HG03571 (cell line): ENCODE measurements around the gene PIP5KL1.
"Not testable (repeated sequence)": the region's sequence is repeated elsewhere in the genome, so short reads cannot be mapped to it uniquely, and the experiment has no call there.

Experiments used
- ATAC-seq: cut with Tn5 transposase; IDR thresholded peaks from one replicate; pipeline ENCODE4 v1.9.1; 2021; ENCODE audit not compliant: unreplicated experiment

Gene PIP5KL1

GRCh38 chr9:127896395-127897192 is 34.0 kb downstream of the PIP5KL1 start:
- no peak for ATAC-seq

DNA sequence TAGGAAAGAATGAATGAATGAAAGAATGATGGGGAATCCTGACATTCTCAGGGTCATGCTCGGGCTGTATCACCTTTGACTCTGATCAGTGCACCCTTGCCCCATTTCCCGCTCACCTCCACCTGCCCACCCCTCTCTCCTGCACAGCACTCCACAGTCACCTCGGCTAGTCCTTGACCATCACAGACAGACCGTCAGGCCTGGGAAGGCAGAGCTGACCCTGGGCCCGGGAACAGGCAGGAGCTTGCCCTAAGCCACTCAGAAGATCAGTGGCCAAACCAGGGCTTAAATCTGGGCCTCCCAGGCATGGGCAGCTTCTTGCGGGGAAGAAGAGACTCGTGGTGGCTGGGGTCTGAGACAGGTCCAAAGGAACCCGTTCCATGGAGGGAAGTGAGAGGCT is 34.8 kb downstream of the PIP5KL1 start:
- ATAC-seq, result no peak

GRCh38 chr9:127893392-127893791 is 37.2 kb downstream of the PIP5KL1 start:
- no peak for ATAC-seq

DNA sequence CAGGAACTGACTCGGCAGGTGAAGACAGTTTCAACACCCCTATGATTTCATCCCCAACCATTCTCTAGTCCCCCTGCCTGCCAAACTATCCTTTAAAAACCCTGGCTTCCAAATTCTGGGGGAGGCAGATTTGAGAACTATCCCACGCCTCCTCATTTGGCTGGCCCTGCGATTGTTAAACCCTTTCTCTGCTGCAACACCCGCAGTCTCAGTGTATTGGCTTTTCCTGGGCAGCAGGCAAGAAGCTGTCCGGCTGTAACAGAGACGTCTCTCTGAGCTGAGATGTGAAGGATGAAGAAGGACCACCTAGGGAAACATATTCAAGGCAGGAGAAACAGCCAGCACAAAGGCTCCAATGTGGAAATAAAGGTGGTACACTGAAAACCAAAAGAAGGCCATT is 37.7 kb downstream of the PIP5KL1 start:
- no peak for ATAC-seq

GRCh38 chr9:127890053-127890452 is 40.5 kb downstream of the PIP5KL1 start:
- no peak for ATAC-seq

GRCh38 chr9:127887792-127888191 is 42.8 kb downstream of the PIP5KL1 start:
- ATAC-seq, result no peak

DNA sequence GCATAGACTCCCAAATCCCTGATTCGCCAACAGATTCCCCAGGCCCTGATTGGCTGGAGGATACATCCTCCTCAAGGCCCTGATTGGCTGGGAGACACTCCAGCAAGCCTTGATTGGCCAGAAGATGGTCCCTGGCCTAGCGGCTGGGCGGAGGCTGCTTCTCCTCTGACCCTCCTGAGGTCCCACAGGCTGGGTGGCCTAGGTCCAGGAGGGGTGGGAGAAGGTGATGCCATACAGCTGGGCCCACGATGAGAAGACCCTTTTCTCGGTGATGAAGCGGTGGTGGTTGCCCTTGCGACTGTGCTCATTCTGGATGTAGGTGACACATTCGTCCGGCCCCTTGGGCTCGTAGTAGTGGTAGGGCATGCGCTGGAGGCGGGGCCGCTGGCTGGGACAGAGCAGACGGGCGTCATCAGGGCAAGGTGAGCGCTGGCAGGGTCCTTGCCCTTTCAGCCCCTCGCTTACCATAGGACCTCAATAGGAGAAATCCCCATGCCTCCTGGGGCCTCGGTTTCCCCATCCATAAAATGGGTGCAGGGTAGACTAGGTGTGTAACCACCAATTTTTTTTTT is 44.1 kb downstream of the PIP5KL1 start:
- ATAC-seq, result no peak

- ATAC-seq, result no peak
Observed at GRCh38 chr9:127885508-127886281, 44.9 kb downstream of the PIP5KL1 start.

DNA sequence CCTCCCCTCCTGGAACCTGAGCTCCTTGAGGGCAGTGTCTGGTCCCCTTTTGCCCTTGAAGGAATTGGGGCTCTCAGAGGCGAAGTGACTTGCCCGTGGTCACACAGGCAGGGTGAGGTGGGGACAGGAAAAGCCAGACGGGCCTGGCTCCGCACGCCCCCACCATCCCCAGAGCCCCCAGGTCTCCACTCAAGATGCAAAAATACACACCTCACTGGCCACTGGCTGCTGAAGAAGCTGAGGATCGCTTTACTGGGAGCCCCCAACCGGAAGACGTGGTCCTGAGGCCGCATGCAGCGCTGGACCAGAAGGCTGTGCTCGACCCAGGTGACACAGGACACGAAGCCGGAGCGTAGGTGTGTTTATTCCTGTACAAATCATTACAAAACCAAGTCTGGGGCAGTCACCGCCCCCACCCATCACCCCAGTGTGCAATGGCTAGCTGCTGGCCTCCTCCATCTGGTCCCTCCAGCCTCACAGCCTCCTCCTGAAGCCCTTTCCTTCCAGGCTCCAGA is 45.5 kb downstream of the PIP5KL1 start:
- ATAC-seq, result no peak

DNA sequence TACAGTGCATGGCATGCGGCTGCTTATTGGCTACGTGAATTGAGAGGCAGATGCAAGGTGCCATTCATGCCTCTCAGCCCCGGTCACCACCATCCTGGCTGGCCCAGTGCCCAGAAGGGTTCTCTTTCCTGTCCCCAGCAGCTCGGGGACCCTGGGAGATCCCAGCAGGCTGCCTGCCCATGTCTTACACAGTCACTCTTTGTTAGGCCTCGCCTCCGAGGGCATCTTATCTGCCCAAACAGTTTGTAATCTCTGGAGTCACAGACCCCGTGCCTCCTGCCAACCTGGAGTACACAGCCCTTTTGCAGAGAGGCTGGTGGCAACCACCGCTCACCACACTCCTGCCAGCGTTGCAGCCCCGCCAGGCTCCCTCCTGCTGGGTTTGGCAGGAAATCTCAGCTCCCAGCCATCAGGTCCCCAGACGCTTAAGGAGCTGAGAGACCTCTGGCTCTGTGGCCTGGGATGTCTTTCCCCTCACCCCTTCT is 46.1 kb downstream of the PIP5KL1 start:
- no peak for ATAC-seq

DNA sequence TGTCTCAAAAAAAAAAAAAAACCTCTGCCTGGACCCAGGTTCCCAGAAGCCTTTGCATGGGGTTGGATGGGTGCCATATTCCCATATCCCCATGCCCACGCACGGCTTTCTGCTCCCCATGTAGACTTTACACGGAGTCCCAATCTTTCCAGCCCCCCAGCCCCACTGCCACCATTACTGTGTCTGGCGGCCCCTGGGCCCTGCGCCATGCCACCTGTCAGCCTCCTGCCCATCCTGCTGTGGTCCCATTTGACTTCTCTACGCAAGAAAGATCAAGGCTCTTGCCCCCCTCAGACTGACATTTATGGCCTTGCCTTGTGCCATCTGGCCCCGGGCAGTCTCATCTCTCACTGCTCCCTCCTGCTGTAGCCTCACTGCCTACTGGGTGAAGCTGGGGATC is 46.6 kb downstream of the PIP5KL1 start:
- ATAC-seq, result no peak

- not testable (repeated sequence) for ATAC-seq
Observed at GRCh38 chr9:127881715-127882114, 48.9 kb downstream of the PIP5KL1 start.

GRCh38 chr9:127880143-127880542 is 50.4 kb downstream of the PIP5KL1 start:
- no peak for ATAC-seq

DNA sequence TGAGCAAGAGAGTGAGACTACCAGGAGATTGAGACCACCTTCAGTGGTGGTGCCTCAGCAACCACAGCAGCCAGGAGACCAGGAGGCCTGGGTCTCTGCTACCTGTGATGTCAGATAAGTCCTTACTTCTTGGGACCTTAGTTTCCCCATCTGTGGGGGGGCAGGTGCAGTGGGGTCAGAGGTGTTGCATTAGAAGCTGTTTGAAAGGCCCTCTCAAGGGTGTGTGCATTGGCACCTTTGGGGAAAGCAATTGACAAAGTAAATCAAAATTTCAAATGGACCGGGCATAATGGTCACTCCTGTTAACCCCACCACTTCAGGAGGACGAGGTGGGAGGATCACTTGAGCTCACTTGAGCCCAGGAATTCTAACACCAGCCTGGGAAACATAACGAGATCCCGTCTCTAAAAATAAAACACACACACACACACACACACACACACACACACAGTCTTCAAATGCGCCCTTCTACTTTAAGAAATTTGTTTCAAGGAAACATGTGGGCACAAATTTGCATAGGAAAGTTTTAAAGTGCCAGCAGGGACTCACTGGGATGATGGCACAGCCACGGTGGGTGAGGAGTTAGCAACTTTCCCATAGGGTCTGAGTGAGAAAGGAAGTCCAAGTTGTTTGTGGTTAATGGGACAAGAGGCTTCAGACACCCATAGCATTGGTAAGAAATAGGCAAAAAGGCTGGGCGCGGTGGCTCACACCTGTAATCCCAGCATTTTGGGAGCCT is 51.8 kb downstream of the PIP5KL1 start:
- ATAC-seq, result no peak

DNA sequence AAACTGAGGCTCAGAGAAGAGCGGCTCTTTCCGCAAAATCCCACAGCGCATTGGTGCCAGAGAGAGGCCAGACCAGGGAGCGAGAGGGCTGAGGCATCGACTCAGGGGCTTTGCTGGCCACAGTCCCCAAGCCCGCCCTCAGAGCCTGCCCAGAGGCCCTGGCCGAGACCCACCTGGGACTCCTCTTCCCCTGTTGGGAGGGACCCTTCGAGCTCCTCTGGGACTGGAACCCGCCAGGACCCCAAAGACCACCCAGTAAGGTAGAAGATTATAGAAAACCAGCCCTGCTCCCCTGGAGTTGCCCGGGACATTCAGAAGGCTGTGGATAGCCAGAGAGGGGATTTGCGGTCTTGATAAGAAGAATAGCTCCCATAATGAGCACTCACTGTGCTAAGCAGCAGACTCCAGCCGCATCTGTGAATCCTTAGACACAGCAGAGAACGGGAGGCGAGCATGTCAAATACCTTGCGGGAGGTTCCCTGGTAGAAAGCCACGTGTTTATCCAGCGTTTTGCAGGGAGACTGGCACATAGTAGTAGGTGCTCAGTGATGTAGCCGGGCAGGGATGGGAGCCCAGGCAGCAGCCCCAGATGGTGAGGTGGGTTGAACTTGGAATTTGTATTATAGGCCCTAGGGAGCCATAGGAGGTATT is 52.5 kb downstream of the PIP5KL1 start:
- ATAC-seq, result no peak

- no peak for ATAC-seq
Observed at GRCh38 chr9:127877566-127877998, 53.0 kb downstream of the PIP5KL1 start, which contains the start of gene AK1. TSS of gene AK1 (minus strand) at chr9:127877675. CDS start at chr9:127874617, 3,058 bp downstream.

DNA sequence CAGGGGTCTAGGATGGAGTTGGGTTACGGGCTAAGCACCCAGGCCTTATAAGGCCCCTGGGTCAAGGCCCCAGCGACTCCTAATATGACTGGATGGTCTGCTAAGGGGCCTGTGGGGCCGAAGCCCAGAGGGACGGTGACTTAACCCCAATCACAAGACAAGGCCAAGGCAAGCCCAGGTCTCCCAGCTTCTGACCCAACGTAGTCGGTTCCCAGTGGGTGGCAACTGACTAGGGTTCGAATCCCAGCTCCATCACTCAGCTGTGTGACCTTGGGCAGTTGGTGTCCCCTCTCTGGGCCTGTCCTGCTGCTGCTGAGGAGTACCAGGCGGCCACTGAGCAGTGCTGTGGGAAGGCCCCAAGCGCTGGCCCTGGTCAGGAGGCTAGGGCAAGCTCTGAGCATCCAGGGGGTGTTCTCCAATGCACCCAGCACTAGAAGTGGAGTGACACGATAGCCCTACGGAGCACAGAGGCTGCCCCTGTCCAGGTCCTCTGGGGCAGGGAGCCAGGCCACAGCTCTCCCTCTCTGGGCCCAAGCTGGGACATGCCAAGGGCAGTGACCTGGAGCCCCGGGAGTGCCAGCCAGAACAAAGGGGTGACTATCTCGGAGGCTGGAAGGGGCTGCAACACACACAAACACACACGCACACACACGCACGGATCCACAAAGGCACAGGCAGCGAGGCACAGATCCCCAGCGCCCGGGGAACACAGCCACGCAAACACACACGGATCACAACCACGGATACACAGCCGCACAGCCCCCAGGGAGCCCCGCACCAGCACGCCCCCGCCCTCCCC is 53.6 kb downstream of the PIP5KL1 start:
- ATAC-seq, result no peak

GRCh38 chr9:127876026-127876763 is 54.4 kb downstream of the PIP5KL1 start:
- ATAC-seq, result no peak
